Activated CD8-positive, alpha-beta memory T cell treated with anti-CD3 and anti-CD28 coated beads, Interleukin-2, amount 50 U/mL, for 48 hours (primary cell): Measurements from ENCODE around the gene NSMF.
"Not testable (repeated sequence)": the region's sequence is repeated elsewhere in the genome, so short reads cannot be mapped to it uniquely, and the experiment has no call there.

Experiments
- DNase-seq: peaks from one replicate; pipeline ENCODE4 v3.0.0-alpha.2; 2020

NSMF gene

GRCh38 chr9:137410236-137410890 is 48.8 kb downstream of the NSMF start:
- DNase-seq = not testable (repeated sequence)

- DNase-seq = no peak
Observed at GRCh38 chr9:137409515-137409914, 49.6 kb downstream of the NSMF start.

- no peak for DNase-seq
Observed at GRCh38 chr9:137408651-137409405, 50.3 kb downstream of the NSMF start.

GRCh38 chr9:137407590-137408300 is 51.4 kb downstream of the NSMF start:
- no peak for DNase-seq

GRCh38 chr9:137406876-137407589 is 52.1 kb downstream of the NSMF start:
- DNase-seq = peak; percentile 84

GRCh38 chr9:137406085-137406760 is 52.9 kb downstream of the NSMF start:
- no peak for DNase-seq

- no peak for DNase-seq
Observed at GRCh38 chr9:137405677-137406081, 53.5 kb downstream of the NSMF start.

GRCh38 chr9:137404961-137405567 is 54.1 kb downstream of the NSMF start:
- no peak for DNase-seq

- DNase-seq = no peak
Observed at GRCh38 chr9:137403269-137403668, 55.9 kb downstream of the NSMF start.

- DNase-seq = no peak
Observed at GRCh38 chr9:137402746-137403145, 56.4 kb downstream of the NSMF start.

- no peak for DNase-seq
Observed at GRCh38 chr9:137398561-137399468, 60.3 kb downstream of the NSMF start.

- DNase-seq = peak; percentile 69
Observed at GRCh38 chr9:137397675-137398423, 61.3 kb downstream of the NSMF start.
